H1 (cell line): ENCODE results near the gene IRGC. TPM values are rescaled to one million over a fixed set of nuclear protein-coding genes. Genes with fewer than 3 reads are reported as not detected.

Experiments used
- CTCF ChIA-PET: fragments of 300-600 bp; sonication (Branson Sonifier 250); formaldehyde crosslinking; loops from one replicate; lab custom pipeline; 2021; ENCODE audit not compliant: partially characterized antibody; lab: Charles Lee
- POLR2A ChIA-PET: fragments of 300-600 bp; sonication (Branson Sonifier 250); formaldehyde crosslinking; loops from one replicate; lab custom pipeline; 2021; ENCODE audit warnings: inconsistent platforms; ENCODE audit not compliant: partially characterized antibody; lab: Charles Lee
- DNase-seq, 2 experiments: peaks; one replicate each; pipeline versions ENCODE4 v3.0.0 to v3.0.0-alpha.2; 2010 to 2022; ENCODE audit warnings: low spot score in 2 of 2, low read depth in 1 of 2, mixed read lengths in 1 of 2
- FAIRE-seq: peaks from 2 replicates; lab custom pipeline; 2011; peaks lifted over from hg19 to GRCh38; lab: Jason Lieb, UNC
- H2AFZ ChIP-seq: 2 replicates; pipeline ENCODE4 v1.8.1; 2012; ENCODE audit warnings: low read length, inconsistent platforms
- H2AK5ac ChIP-seq: 2 replicates; pipeline ENCODE4 v1.6.1; 2013; ENCODE audit warnings: low read depth, low read length
- H2BK120ac ChIP-seq: replicated peaks from 2 replicates; pipeline ENCODE3; 2013; ENCODE audit warnings: low read depth, low read length, inconsistent platforms
- H2BK12ac ChIP-seq: 2 replicates; pipeline ENCODE4 v1.6.1; 2013; ENCODE audit warnings: low read depth, low read length
- H2BK15ac ChIP-seq: 2 replicates; pipeline ENCODE4 v1.6.1; 2013; ENCODE audit warnings: low read length
- H2BK20ac ChIP-seq: 2 replicates; pipeline ENCODE4 v1.6.1; 2013; ENCODE audit warnings: low read length
- H2BK5ac ChIP-seq: 2 replicates; pipeline ENCODE4 v1.6.1; 2013; ENCODE audit warnings: low read depth, low read length
- H3K14ac ChIP-seq: 2 replicates; pipeline ENCODE4 v1.6.1; 2013; ENCODE audit warnings: inconsistent platforms; ENCODE audit not compliant: insufficient read length
- H3K18ac ChIP-seq: 2 replicates; pipeline ENCODE4 v1.6.1; 2013; ENCODE audit warnings: low read length; ENCODE audit errors: extremely low read depth
- H3K23ac ChIP-seq: 2 replicates; pipeline ENCODE4 v1.6.1; 2013; ENCODE audit warnings: inconsistent platforms; ENCODE audit not compliant: insufficient read length
- H3K23me2 ChIP-seq: 2 replicates; pipeline ENCODE4 v1.6.1; 2013; ENCODE audit warnings: low read depth, low read length
- H3K27ac ChIP-seq: 2 replicates; pipeline ENCODE4 v1.6.1; 2011; ENCODE audit warnings: low read depth, low read length, inconsistent platforms
- H3K27me3 ChIP-seq, 4 experiments: replicated peaks in 1 of 4; 1 replicate in 1 of 4; 2 replicates in 3 of 4; pipeline versions ENCODE4 v1.6.1 to v1.8.1; 2011 to 2013; ENCODE audit warnings: low read length in 3 of 4, mild to moderate bottlenecking in 3 of 4, inconsistent platforms in 2 of 4, mixed read lengths in 2 of 4, moderate library complexity in 1 of 4; ENCODE audit not compliant: control insufficient read depth in 3 of 4, insufficient read depth in 3 of 4; ENCODE audit errors: extremely low read depth in 1 of 4
- H3K36me3 ChIP-seq, 4 experiments: 2 replicates each; pipeline versions ENCODE4 v1.6.1 to v1.8.1; 2011 to 2013; ENCODE audit warnings: mild to moderate bottlenecking in 4 of 4, low read length in 3 of 4, moderate library complexity in 2 of 4, control low read depth in 1 of 4, inconsistent platforms in 1 of 4; ENCODE audit not compliant: insufficient read depth in 4 of 4, control insufficient read depth in 2 of 4
- H3K4ac ChIP-seq: replicated peaks from 2 replicates; pipeline ENCODE3; 2013; ENCODE audit warnings: low read length, low read depth, mixed read lengths, inconsistent platforms; ENCODE audit not compliant: insufficient read length
- H3K4me1 ChIP-seq, 4 experiments: replicated peaks in 1 of 4; 1 replicate in 1 of 4; 2 replicates in 3 of 4; pipeline versions ENCODE4 v1.6.1 to v1.8.1; 2011 to 2013; ENCODE audit warnings: low read length in 3 of 4, inconsistent platforms in 2 of 4, mixed read lengths in 1 of 4; ENCODE audit not compliant: insufficient read depth in 4 of 4, control insufficient read depth in 3 of 4
- H3K4me2 ChIP-seq, 2 experiments: 2 replicates each; pipeline versions ENCODE4 v1.6.1 to v1.8.1; 2011 to 2013; ENCODE audit warnings: low read depth in 2 of 2, low read length in 2 of 2, control low read depth in 1 of 2, inconsistent platforms in 1 of 2, mild to moderate bottlenecking in 1 of 2; ENCODE audit not compliant: insufficient read depth in 1 of 2
- H3K4me3 ChIP-seq, 4 experiments: fragments of 200-600, 300-600 bp in 1 of 4; sonication (generic), shearing (Covaris generic), sonication (Bioruptor Twin) in 1 of 4; 2 replicates each; pipeline versions ENCODE4 v1.5.1 to v1.8.1; 2011 to 2016; ENCODE audit warnings: low read length in 4 of 4, low read depth in 3 of 4, control low read depth in 2 of 4, inconsistent platforms in 2 of 4, mild to moderate bottlenecking in 2 of 4, mixed read lengths in 1 of 4, moderate library complexity in 1 of 4; ENCODE audit not compliant: insufficient read depth in 2 of 4; ENCODE audit errors: extremely low read depth in 1 of 4
- H3K56ac ChIP-seq: replicated peaks from 2 replicates; pipeline ENCODE3; 2013; ENCODE audit warnings: low read depth, mild to moderate bottlenecking, mixed read lengths, low read length, inconsistent platforms; ENCODE audit not compliant: insufficient read length
- H3K79me1 ChIP-seq: 2 replicates; pipeline ENCODE4 v1.6.1; 2013; ENCODE audit warnings: low read depth, low read length, control low read depth
- H3K79me2 ChIP-seq, 2 experiments: 2 replicates each; pipeline versions ENCODE4 v1.6.1 to v1.8.1; 2012 to 2013; ENCODE audit warnings: low read length in 2 of 2, mild to moderate bottlenecking in 2 of 2, inconsistent platforms in 1 of 2; ENCODE audit not compliant: insufficient read depth in 2 of 2, control insufficient read depth in 1 of 2
- H3K9ac ChIP-seq, 4 experiments: replicated peaks in 1 of 4; 1 replicate in 1 of 4; 2 replicates in 3 of 4; pipeline versions ENCODE4 v1.6.1 to v1.8.1; 2011 to 2013; ENCODE audit warnings: low read depth in 3 of 4, low read length in 3 of 4, control low read depth in 2 of 4, mild to moderate bottlenecking in 2 of 4, moderate library complexity in 2 of 4, inconsistent platforms in 1 of 4; ENCODE audit errors: extremely low read depth in 1 of 4
- H3K9me3 ChIP-seq, 2 experiments: 2 replicates each; pipeline versions ENCODE4 v1.6.1 to v1.8.1; 2012 to 2013; ENCODE audit warnings: mild to moderate bottlenecking in 2 of 2, moderate library complexity in 2 of 2, control low read depth in 1 of 2, inconsistent platforms in 1 of 2, low read depth in 1 of 2, low read length in 1 of 2, mixed read lengths in 1 of 2; ENCODE audit not compliant: insufficient read depth in 2 of 2
- H4K20me1 ChIP-seq, 2 experiments: replicated peaks in 1 of 2; 2 replicates each; pipeline versions ENCODE3 to v1.8.1; 2011 to 2013; ENCODE audit warnings: inconsistent platforms in 2 of 2, low read length in 2 of 2, mild to moderate bottlenecking in 1 of 2; ENCODE audit not compliant: insufficient read depth in 2 of 2, control insufficient read depth in 1 of 2
- H4K5ac ChIP-seq: 2 replicates; pipeline ENCODE4 v1.6.1; 2013; ENCODE audit warnings: low read length, low read depth, mixed read lengths, inconsistent platforms; ENCODE audit not compliant: insufficient read length
- H4K8ac ChIP-seq: 2 replicates; pipeline ENCODE4 v1.8.0; 2013; ENCODE audit warnings: mild to moderate bottlenecking, moderate library complexity, low read length, inconsistent platforms; ENCODE audit not compliant: insufficient read depth; ENCODE audit errors: extremely low read depth
- H4K91ac ChIP-seq: replicated peaks from 2 replicates; pipeline ENCODE3; 2013; ENCODE audit warnings: low read length, mixed read lengths, inconsistent platforms; ENCODE audit not compliant: insufficient read length
- CBX8 ChIP-seq: fragments of 300-800, 300-1000 bp; sonication (generic); IDR thresholded peaks from 2 replicates; pipeline ENCODE4 v1.7.1; 2016; ENCODE audit warnings: low read depth, low read length, borderline replicate concordance
- CTBP2 ChIP-seq: IDR thresholded peaks from 2 replicates; pipeline ENCODE4 v1.7.0; 2011; ENCODE audit warnings: borderline replicate concordance, mild to moderate bottlenecking, moderate library complexity, mixed read lengths, low read length; ENCODE audit not compliant: insufficient read depth, insufficient read length
- FOSL1 ChIP-seq: IDR thresholded peaks from 2 replicates; pipeline ENCODE4 v1.6.1; 2011; ENCODE audit warnings: mild to moderate bottlenecking, low read depth, low read length, moderate library complexity; ENCODE audit not compliant: insufficient read depth
- HDAC6 ChIP-seq: IDR thresholded peaks from one replicate; pipeline ENCODE4 v1.7.1; 2012; ENCODE audit warnings: low read depth, mild to moderate bottlenecking, inconsistent platforms, low read length, moderate library complexity
- NANOG ChIP-seq: IDR thresholded peaks from 2 replicates; pipeline ENCODE4 v1.6.1; 2011; ENCODE audit warnings: low read length, low read depth, mild to moderate bottlenecking, inconsistent platforms; ENCODE audit not compliant: insufficient read depth, poor library complexity, severe bottlenecking
- SIX5 ChIP-seq: IDR thresholded peaks from 2 replicates; pipeline ENCODE4 v1.6.1; 2011; ENCODE audit warnings: mild to moderate bottlenecking, low read depth, low read length
- ZNF274 ChIP-seq: IDR thresholded peaks from 2 replicates; pipeline ENCODE4 v1.7.0; 2012; ENCODE audit warnings: low read length, borderline replicate concordance; ENCODE audit errors: extremely low read depth
- WGBS, 2 experiments: shearing (Covaris generic) in 1 of 2; methylation state at CpG; one replicate each; pipeline versions ENCODE4 v1.1.6 to v1.1.7; 2013 to 2015; ENCODE audit warnings: low lambda C conversion rate in 2 of 2, mixed read lengths in 2 of 2, inconsistent platforms in 1 of 2, low coverage in 1 of 2, missing lambda C conversion rate in 1 of 2; ENCODE audit not compliant: insufficient replicate concordance in 2 of 2, insufficient coverage in 1 of 2, insufficient read length in 1 of 2; ENCODE audit errors: extremely low coverage in 1 of 2, missing lambda C conversion rate in 1 of 2; 5-methylcytosine and 5-hydroxymethylcytosine counted together
- polyA plus RNA-seq, 7 experiments: library from polyadenylated mRNA; depleted of rRNA in 3 of 7; stranded (reverse) in 5 of 7; unstranded in 2 of 7; fragments of >200 nt in 5 of 7; fragments of 200-250 nt in 2 of 7; gene quantifications; 1 replicate in 5 of 7; 2 replicates in 1 of 7; 4 replicates in 1 of 7; pipeline versions ENCODE4 v1.2.1 to v1.2.3, GENCODE V29; 2011 to 2013; ENCODE audit warnings: missing spikeins in 2 of 7, mixed read lengths in 2 of 7
- total RNA-seq: library from RNA; stranded (reverse); fragmentation: NEBNext Ultra II Directional; extraction: Animal tissue kit (Norgen Biotek cat#: 25700); gene quantifications from 2 replicates; pipeline ENCODE4 v1.2.1, GENCODE V29; 2021
- TF ChIP-seq, protein P1 (sequence below): IDR thresholded peaks from 2 replicates; pipeline ENCODE4 v1.6.1; 2012; ENCODE audit warnings: low read length, inconsistent platforms
- TF ChIP-seq, protein P2 (sequence below): IDR thresholded peaks from 2 replicates; pipeline ENCODE4 v1.6.1; 2012; ENCODE audit warnings: inconsistent platforms

The IRGC gene
- total and polyA plus RNA-seq, 2 of the 8 experiments (the other 6 are each of a cell fraction or from before 2014, with no cell fraction given), result not detected

DNA sequence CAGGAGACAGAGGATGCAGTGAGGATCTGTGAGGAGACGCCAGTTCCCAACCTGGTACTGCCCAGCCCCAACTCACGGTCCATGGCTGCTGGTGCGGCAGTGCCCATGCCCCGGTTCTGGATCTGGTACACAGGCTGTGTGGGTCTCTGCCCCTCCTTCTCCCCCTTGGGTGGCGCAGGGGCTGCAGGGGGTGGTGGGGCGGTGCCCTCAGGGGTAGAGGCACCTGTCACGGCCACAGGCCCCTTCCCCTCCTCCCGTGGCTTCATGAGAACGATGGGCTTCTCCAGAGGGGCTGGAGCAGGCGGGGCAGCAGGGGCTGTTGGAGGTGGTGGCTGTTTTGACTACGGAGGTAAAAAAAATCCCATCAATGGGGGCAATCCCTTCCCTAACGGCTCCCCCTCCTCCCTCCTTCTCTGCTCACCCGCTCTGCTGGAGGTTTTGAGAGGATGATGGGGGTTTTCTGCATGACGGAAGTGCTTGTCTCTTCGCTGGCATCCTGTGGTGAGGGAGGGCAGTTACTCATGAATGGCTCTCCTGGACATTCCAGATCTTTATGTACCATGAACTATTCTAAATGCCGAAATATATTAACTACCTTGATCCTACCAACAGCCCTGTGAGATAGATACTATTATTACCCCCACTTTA, 31.8 kb downstream of the IRGC start:
- DNase-seq (no peak), FAIRE-seq (no peak)
- no peak overlapping the region for H2BK120ac ChIP-seq
- no peak overlapping the region for H4K91ac ChIP-seq
- H3K9ac ChIP-seq, result no peak overlapping the region
- H4K8ac ChIP-seq, result no peak overlapping the region; the same call in 1 of the 2 replicates
- H3K23ac ChIP-seq, result no peak overlapping the region
- no peak overlapping the region for H2AK5ac ChIP-seq
- H4K5ac ChIP-seq, result no peak overlapping the region
- peaks cover 20 to 48% (median 32%) of the 10 kb centered on the region in 4 experiments for H3K36me3 ChIP-seq
- H3K56ac ChIP-seq, result no peak overlapping the region
- no peak overlapping the region for H2BK20ac ChIP-seq
- no peaks in the 10 kb centered on the region; the same call in 1 of the 2 replicates for H3K79me1 ChIP-seq
- H3K79me2 ChIP-seq, result peaks cover 0 to 8% of the 10 kb centered on the region in 2 experiments; a peak in 1 of 4 replicates
- CTCF ChIA-PET, result interaction anchor here (0.9 to 30.4 kb wide), 3 partner anchors 11 to 32 kb away, joined by 3 to 703 read pairs (median 25); partner anchors contain the start of gene KCNN4
- H3K4ac ChIP-seq, result no peak overlapping the region
- no peak overlapping the region for H2BK5ac ChIP-seq
- H3K18ac ChIP-seq, result no peak overlapping the region
- POLR2A ChIA-PET, result no interaction called here
- TF ChIP-seq ZNF274 (no peak), HDAC6 (no peak), FOSL1 (no peak), NANOG (no peak), SIX5 (no peak), CBX8 (no peak), CTBP2 (no peak)
- TF ChIP-seq, protein P1, sequence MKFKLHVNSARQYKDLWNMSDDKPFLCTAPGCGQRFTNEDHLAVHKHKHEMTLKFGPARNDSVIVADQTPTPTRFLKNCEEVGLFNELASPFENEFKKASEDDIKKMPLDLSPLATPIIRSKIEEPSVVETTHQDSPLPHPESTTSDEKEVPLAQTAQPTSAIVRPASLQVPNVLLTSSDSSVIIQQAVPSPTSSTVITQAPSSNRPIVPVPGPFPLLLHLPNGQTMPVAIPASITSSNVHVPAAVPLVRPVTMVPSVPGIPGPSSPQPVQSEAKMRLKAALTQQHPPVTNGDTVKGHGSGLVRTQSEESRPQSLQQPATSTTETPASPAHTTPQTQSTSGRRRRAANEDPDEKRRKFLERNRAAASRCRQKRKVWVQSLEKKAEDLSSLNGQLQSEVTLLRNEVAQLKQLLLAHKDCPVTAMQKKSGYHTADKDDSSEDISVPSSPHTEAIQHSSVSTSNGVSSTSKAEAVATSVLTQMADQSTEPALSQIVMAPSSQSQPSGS, result no peak
- TF ChIP-seq, protein P2, sequence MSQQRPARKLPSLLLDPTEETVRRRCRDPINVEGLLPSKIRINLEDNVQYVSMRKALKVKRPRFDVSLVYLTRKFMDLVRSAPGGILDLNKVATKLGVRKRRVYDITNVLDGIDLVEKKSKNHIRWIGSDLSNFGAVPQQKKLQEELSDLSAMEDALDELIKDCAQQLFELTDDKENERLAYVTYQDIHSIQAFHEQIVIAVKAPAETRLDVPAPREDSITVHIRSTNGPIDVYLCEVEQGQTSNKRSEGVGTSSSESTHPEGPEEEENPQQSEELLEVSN, result no peak
- no peaks in the 10 kb centered on the region for H4K20me1 ChIP-seq
- H2BK12ac ChIP-seq, result no peak overlapping the region
- no peak overlapping the region for H2BK15ac ChIP-seq
- 89% methylated on average over 12 of the region's 16 CpGs; no CpG with 5 or more reads in 1 of the 2 experiments for WGBS, 2 experiments
- H3K27ac ChIP-seq, result no peak overlapping the region
- no peaks in the 10 kb centered on the region for H3K9me3 ChIP-seq
- H2AFZ ChIP-seq, result no peak overlapping the region
- H3K4me2 ChIP-seq, result no peak overlapping the region
- H3K4me1 ChIP-seq, result no peaks in the 10 kb centered on the region
- no peaks in the 10 kb centered on the region for H3K27me3 ChIP-seq
- no peaks in the 10 kb centered on the region; the same call in 1 of the 2 replicates for H3K23me2 ChIP-seq
- H3K4me3 ChIP-seq, result no peak overlapping the region
- no peak overlapping the region for H3K14ac ChIP-seq
